ENCODE data around the gene SLC30A7. TPM values are rescaled to one million over a fixed set of nuclear protein-coding genes. Genes with fewer than 3 reads are reported as not detected.

SLC30A7 gene
- total RNA-seq, 2 donors from 2014 or later = 21.7 to 26.2 TPM

GRCh38 chr1:101030881-101031280, 135.0 kb downstream of the SLC30A7 start:
- Mint-ChIP-seq H3K27me3 (ENCODE audit: insufficient read depth) (no peaks in the 10 kb centered on the region), H3K9me3 (no peaks in the 10 kb centered on the region), H3K4me1 (peaks cover 27% of the 10 kb centered on the region), H3K36me3 (ENCODE audit: low read depth) (peaks cover 7% of the 10 kb centered on the region), H3K4me3 (no peak overlapping the region), H3K27ac (peak overlapping the region; percentile 46)
- 91 to 100% methylated on average over 2 to 4 of the region's 4 CpGs for WGBS, 2 experiments (ENCODE audit: insufficient coverage in 1 of 2, insufficient read length in 1 of 2)
- Histone ChIP-seq H3K9me3 (ENCODE audit: control insufficient read depth, low read length) (no peaks in the 10 kb centered on the region), H3K27me3 (ENCODE audit: control insufficient read depth, insufficient read depth, low read length, poor library complexity, severe bottlenecking) (no peaks in the 10 kb centered on the region), H3K4me1 (ENCODE audit: control insufficient read depth, insufficient read depth, low read length) (peaks cover 10% of the 10 kb centered on the region), H3K36me3 (ENCODE audit: control insufficient read depth, insufficient read depth, low read length) (no peaks in the 10 kb centered on the region), H3K4me3 (ENCODE audit: low read length) (no peak overlapping the region), H3K27ac (ENCODE audit: low read depth, low read length) (no peak overlapping the region), H3K9ac (ENCODE audit: extremely low read depth, low read length, poor library complexity, severe bottlenecking) (no peak overlapping the region)
- DNase-seq = no peak
- TF ChIP-seq CTCF (conservative IDR thresholded peaks at IDR 0.05) = no peak

Other genes with a start within 250 kb of the SLC30A7 start
- 1 to 10 TPM; 1.4 to 1.7 TPM for gene VCAM1, start 176.3 kb upstream of the SLC30A7 start, total RNA-seq
- gene EXTL2, start 1.2 kb upstream of the SLC30A7 start, total RNA-seq = 10 to 100 TPM; 40.6 to 47.5 TPM
- 10 to 100 TPM; 38.7 to 40.4 TPM for gene DPH5, start 129.7 kb downstream of the SLC30A7 start, total RNA-seq

Data from endodermal cell (in vitro differentiated cells).